Measurements from ENCODE around the gene BLTP2. TPM values are rescaled to one million over a fixed set of nuclear protein-coding genes. Genes with fewer than 3 reads are reported as not detected.
A peak's percentile ranks its signal among the peaks of the same experiment; 100 is the strongest.

The BLTP2 gene
- total RNA-seq = 65.6 TPM

- peaks cover 1 to 37% of the 10 kb centered on the region in 2 donors for H3K36me3 ChIP-seq
These were observed at the start of gene BLTP2 for GRCh38 chr17:28644787-28645575. Gene BLTP2, minus strand, starts transcription at chr17:28645158. Its CDS starts 102 bp downstream, at chr17:28645056.

GRCh38 chr17:28693869-28694268 lies 48.9 kb upstream of the BLTP2 start:
- Histone ChIP-seq H3K27me3 (no peaks in the 10 kb centered on the region), H3K4me3 (no peak overlapping the region), H3K36me3 (peaks cover 5 to 84% of the 10 kb centered on the region in 2 donors), H3K9me3 (no peaks in the 10 kb centered on the region), H3K27ac (no peak overlapping the region), H3K4me1 (no peaks in the 10 kb centered on the region)
- TF ChIP-seq CTCF (IDR thresholded peaks at IDR 0.05) (no peak), POLR2A (IDR thresholded peaks at IDR 0.05) (no peak), POLR2AphosphoS5 (IDR thresholded peaks at IDR 0.05; ENCODE audit: insufficient read depth in 1 of 2, low read depth in 1 of 2) (no peak)
- intact Hi-C loops (cut with DNase I) = no loop called here
- DNase-seq (ENCODE audit: extremely low spot score in 2 of 2) = no peak

More at GRCh38 chr17:28644787-28645575, at the start of gene BLTP2:
- TF ChIP-seq POLR2A (IDR thresholded peaks at IDR 0.05) (peak; percentile 77 to 84), CTCF (IDR thresholded peaks at IDR 0.05) (peak in 1 of 3 experiments; percentile 23), POLR2AphosphoS5 (IDR thresholded peaks at IDR 0.05; ENCODE audit: insufficient read depth in 1 of 2, low read depth in 1 of 2) (peak; percentile 50 to 98)
- Histone ChIP-seq H3K9me3 (no peaks in the 10 kb centered on the region), H3K4me1 (peaks cover 41% of the 10 kb centered on the region), H3K27ac (peak within 1 kb of the TSS; percentile 92), H3K27me3 (no peaks in the 10 kb centered on the region), H3K4me3 (peak within 1 kb of the TSS; percentile 89 to 95)
- peak in 1 of 2 donors; percentile 95 for DNase-seq (ENCODE audit: extremely low spot score in 2 of 2)
- intact Hi-C loops (cut with DNase I) = no loop called here

GRCh38 chr17:28689011-28689410 lies 44.1 kb upstream of the BLTP2 start:
- intact Hi-C loops (cut with DNase I) = no loop called here

GRCh38 chr17:28688481-28688880 lies 43.5 kb upstream of the BLTP2 start:
- Histone ChIP-seq H3K36me3 (peaks cover 8 to 85% of the 10 kb centered on the region in 2 donors), H3K4me3 (no peak overlapping the region), H3K27me3 (no peaks in the 10 kb centered on the region), H3K9me3 (no peaks in the 10 kb centered on the region), H3K4me1 (no peaks in the 10 kb centered on the region), H3K27ac (no peak overlapping the region)
- DNase-seq (ENCODE audit: extremely low spot score in 2 of 2) = no peak
- intact Hi-C loops (cut with DNase I) = no loop called here
- no peak for TF ChIP-seq POLR2AphosphoS5 (IDR thresholded peaks at IDR 0.05; ENCODE audit: insufficient read depth in 1 of 2, low read depth in 1 of 2)
- no peak for TF ChIP-seq CTCF (IDR thresholded peaks at IDR 0.05)
- no peak for TF ChIP-seq POLR2A (IDR thresholded peaks at IDR 0.05)

More at GRCh38 chr17:28689011-28689410, 44.1 kb upstream of the BLTP2 start:
- TF ChIP-seq CTCF (IDR thresholded peaks at IDR 0.05) (no peak), POLR2AphosphoS5 (IDR thresholded peaks at IDR 0.05; ENCODE audit: insufficient read depth in 1 of 2, low read depth in 1 of 2) (no peak), POLR2A (IDR thresholded peaks at IDR 0.05) (no peak)
- Histone ChIP-seq H3K27me3 (no peaks in the 10 kb centered on the region), H3K4me3 (no peak overlapping the region), H3K27ac (no peak overlapping the region), H3K36me3 (peaks cover 8 to 85% of the 10 kb centered on the region in 2 donors), H3K9me3 (no peaks in the 10 kb centered on the region), H3K4me1 (no peaks in the 10 kb centered on the region)
- DNase-seq (ENCODE audit: extremely low spot score in 2 of 2) = no peak

GRCh38 chr17:28686296-28686695 lies 41.3 kb upstream of the BLTP2 start:
- H3K9me3 ChIP-seq = no peaks in the 10 kb centered on the region
- intact Hi-C loops (cut with DNase I) = no loop called here
- no peaks in the 10 kb centered on the region for H3K27me3 ChIP-seq
- DNase-seq (ENCODE audit: extremely low spot score in 2 of 2) = no peak
- H3K4me3 ChIP-seq = no peak overlapping the region
- H3K36me3 ChIP-seq = peaks cover 8 to 99% of the 10 kb centered on the region in 2 donors
- no peak overlapping the region for H3K27ac ChIP-seq
- no peaks in the 10 kb centered on the region for H3K4me1 ChIP-seq
- TF ChIP-seq CTCF (IDR thresholded peaks at IDR 0.05) = no peak
- no peak for TF ChIP-seq POLR2A (IDR thresholded peaks at IDR 0.05)
- no peak for TF ChIP-seq POLR2AphosphoS5 (IDR thresholded peaks at IDR 0.05; ENCODE audit: insufficient read depth in 1 of 2, low read depth in 1 of 2)
